ENCODE measurements around the gene GSAP. TPM values are rescaled to one million over a fixed set of nuclear protein-coding genes. Genes with fewer than 3 reads are reported as not detected.

The GSAP gene
- total and polyA plus RNA-seq, 2 donors (not counting 1 experiment from before 2014, with no cell fraction given): 4.4 to 21.5 TPM

DNA sequence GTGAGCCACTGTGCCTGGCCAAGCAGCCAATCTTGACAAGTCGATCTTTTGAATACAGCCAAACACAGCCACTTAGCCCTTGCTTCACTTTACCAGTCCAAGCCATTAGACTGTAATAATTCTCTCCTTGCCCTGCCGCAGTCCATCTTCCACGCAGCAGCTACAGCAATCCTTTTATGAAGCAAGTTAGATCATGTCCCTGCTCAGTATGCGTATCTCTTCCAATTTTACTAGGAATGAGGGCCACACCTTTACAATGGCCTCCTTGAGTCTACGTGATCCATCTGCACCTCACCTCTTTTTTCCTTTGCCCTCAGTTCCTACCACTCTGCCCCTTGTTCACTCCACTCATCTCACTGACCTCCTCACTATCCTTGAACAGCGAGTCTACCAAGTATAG lies 22.2 kb downstream of the GSAP start:
- Histone ChIP-seq H3K27me3 (ENCODE audit: control insufficient read depth, insufficient read depth, low read length) (no peaks in the 10 kb centered on the region), H3K4me3 (replicated peaks in 1 of 4; ENCODE audit: control extremely low read depth in 1 of 4, insufficient read depth in 1 of 4, low read depth in 3 of 4, low read length in 4 of 4) (no peak overlapping the region), H3K27ac (ENCODE audit: insufficient read depth, low read length) (no peak overlapping the region), H3K4me1 (ENCODE audit: control insufficient read depth, extremely low read depth, insufficient read depth, low read length) (no peaks in the 10 kb centered on the region), H3K4me2 (ENCODE audit: extremely low read depth, insufficient read depth, low read length) (no peak overlapping the region), H4K20me1 (ENCODE audit: control insufficient read depth, extremely low read depth, insufficient read depth, low read length) (no peaks in the 10 kb centered on the region), H3K9me3 (ENCODE audit: control insufficient read depth, insufficient read depth, low read depth, low read length) (no peaks in the 10 kb centered on the region), H3K79me2 (ENCODE audit: control insufficient read depth, insufficient read depth, low read length) (no peaks in the 10 kb centered on the region), H3K9ac (ENCODE audit: insufficient read depth, low read length) (no peak overlapping the region), H3K36me3 (ENCODE audit: control insufficient read depth, insufficient read depth, low read length) (no peaks in the 10 kb centered on the region), H2AFZ (ENCODE audit: low read length) (no peak overlapping the region)
- no peak for TF ChIP-seq EZH2 (IDR thresholded peaks at IDR 0.05; ENCODE audit: low read length, missing control alignments)
- TF ChIP-seq, protein P1, sequence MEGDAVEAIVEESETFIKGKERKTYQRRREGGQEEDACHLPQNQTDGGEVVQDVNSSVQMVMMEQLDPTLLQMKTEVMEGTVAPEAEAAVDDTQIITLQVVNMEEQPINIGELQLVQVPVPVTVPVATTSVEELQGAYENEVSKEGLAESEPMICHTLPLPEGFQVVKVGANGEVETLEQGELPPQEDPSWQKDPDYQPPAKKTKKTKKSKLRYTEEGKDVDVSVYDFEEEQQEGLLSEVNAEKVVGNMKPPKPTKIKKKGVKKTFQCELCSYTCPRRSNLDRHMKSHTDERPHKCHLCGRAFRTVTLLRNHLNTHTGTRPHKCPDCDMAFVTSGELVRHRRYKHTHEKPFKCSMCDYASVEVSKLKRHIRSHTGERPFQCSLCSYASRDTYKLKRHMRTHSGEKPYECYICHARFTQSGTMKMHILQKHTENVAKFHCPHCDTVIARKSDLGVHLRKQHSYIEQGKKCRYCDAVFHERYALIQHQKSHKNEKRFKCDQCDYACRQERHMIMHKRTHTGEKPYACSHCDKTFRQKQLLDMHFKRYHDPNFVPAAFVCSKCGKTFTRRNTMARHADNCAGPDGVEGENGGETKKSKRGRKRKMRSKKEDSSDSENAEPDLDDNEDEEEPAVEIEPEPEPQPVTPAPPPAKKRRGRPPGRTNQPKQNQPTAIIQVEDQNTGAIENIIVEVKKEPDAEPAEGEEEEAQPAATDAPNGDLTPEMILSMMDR (conservative IDR thresholded peaks at IDR 0.05 in 1 of 2, IDR thresholded peaks at IDR 0.05 in 1 of 2; ENCODE audit: low read depth in 1 of 2, low read length in 2 of 2): no peak
- DNase-seq (ENCODE audit: low read depth in 2 of 2): no peak

- no peak overlapping the region for H3K27ac ChIP-seq (ENCODE audit: insufficient read depth, low read length)
- TF ChIP-seq EZH2 (IDR thresholded peaks at IDR 0.05; ENCODE audit: low read length, missing control alignments): no peak
- TF ChIP-seq, protein P1 (conservative IDR thresholded peaks at IDR 0.05 in 1 of 2, IDR thresholded peaks at IDR 0.05 in 1 of 2; ENCODE audit: low read depth in 1 of 2, low read length in 2 of 2): no peak
These were observed 22.9 kb downstream of the GSAP start for GRCh38 chr7:77393261-77393660.

GRCh38 chr7:77391230-77391629 lies 24.9 kb downstream of the GSAP start:
- Histone ChIP-seq H3K79me2 (ENCODE audit: control insufficient read depth, insufficient read depth, low read length) (no peaks in the 10 kb centered on the region), H3K9me3 (ENCODE audit: control insufficient read depth, insufficient read depth, low read depth, low read length) (no peaks in the 10 kb centered on the region), H3K4me2 (ENCODE audit: extremely low read depth, insufficient read depth, low read length) (no peak overlapping the region), H3K27me3 (ENCODE audit: control insufficient read depth, insufficient read depth, low read length) (no peaks in the 10 kb centered on the region), H3K9ac (ENCODE audit: insufficient read depth, low read length) (no peak overlapping the region), H3K4me3 (replicated peaks in 1 of 4; ENCODE audit: control extremely low read depth in 1 of 4, insufficient read depth in 1 of 4, low read depth in 3 of 4, low read length in 4 of 4) (no peak overlapping the region), H2AFZ (ENCODE audit: low read length) (no peak overlapping the region), H4K20me1 (ENCODE audit: control insufficient read depth, extremely low read depth, insufficient read depth, low read length) (no peaks in the 10 kb centered on the region), H3K36me3 (ENCODE audit: control insufficient read depth, insufficient read depth, low read length) (no peaks in the 10 kb centered on the region), H3K27ac (ENCODE audit: insufficient read depth, low read length) (no peak overlapping the region), H3K4me1 (ENCODE audit: control insufficient read depth, extremely low read depth, insufficient read depth, low read length) (no peaks in the 10 kb centered on the region)
- DNase-seq (ENCODE audit: low read depth in 2 of 2): no peak
- TF ChIP-seq, protein P1 (conservative IDR thresholded peaks at IDR 0.05 in 1 of 2, IDR thresholded peaks at IDR 0.05 in 1 of 2; ENCODE audit: low read depth in 1 of 2, low read length in 2 of 2): no peak
- TF ChIP-seq EZH2 (IDR thresholded peaks at IDR 0.05; ENCODE audit: low read length, missing control alignments): no peak

More at GRCh38 chr7:77393261-77393660, 22.9 kb downstream of the GSAP start:
- H3K4me3 ChIP-seq (replicated peaks in 1 of 4; ENCODE audit: control extremely low read depth in 1 of 4, insufficient read depth in 1 of 4, low read depth in 3 of 4, low read length in 4 of 4): no peak overlapping the region
- no peak overlapping the region for H3K9ac ChIP-seq (ENCODE audit: insufficient read depth, low read length)
- H2AFZ ChIP-seq (ENCODE audit: low read length): no peak overlapping the region
- H3K27me3 ChIP-seq (ENCODE audit: control insufficient read depth, insufficient read depth, low read length): no peaks in the 10 kb centered on the region
- no peaks in the 10 kb centered on the region for H4K20me1 ChIP-seq (ENCODE audit: control insufficient read depth, extremely low read depth, insufficient read depth, low read length)
- DNase-seq (ENCODE audit: low read depth in 2 of 2): no peak
- H3K4me1 ChIP-seq (ENCODE audit: control insufficient read depth, extremely low read depth, insufficient read depth, low read length): no peaks in the 10 kb centered on the region
- H3K36me3 ChIP-seq (ENCODE audit: control insufficient read depth, insufficient read depth, low read length): no peaks in the 10 kb centered on the region
- H3K9me3 ChIP-seq (ENCODE audit: control insufficient read depth, insufficient read depth, low read depth, low read length): no peaks in the 10 kb centered on the region
- H3K4me2 ChIP-seq (ENCODE audit: extremely low read depth, insufficient read depth, low read length): no peak overlapping the region
- no peaks in the 10 kb centered on the region for H3K79me2 ChIP-seq (ENCODE audit: control insufficient read depth, insufficient read depth, low read length)

All from fibroblast of lung (primary cell).